Sigmoid colon (tissue), 4 donors: Measurements from ENCODE around the gene SREBF1.

Experiments
- EP300 ChIP-seq, 4 donors: sonication (generic); formaldehyde crosslinking; IDR thresholded peaks; one replicate each; pipeline ENCODE4 v1.6.1; 2017; ENCODE audit warnings: antibody characterized with exemption in 4 of 4
- POLR2A ChIP-seq, 2 donors: fragments of 450-650 bp; IDR thresholded peaks; one replicate each; pipeline ENCODE4 v1.6.1; 2016; ENCODE audit warnings: antibody characterized with exemption in 2 of 2, mild to moderate bottlenecking in 2 of 2, moderate library complexity in 2 of 2
- POLR2AphosphoS5 ChIP-seq, 4 donors: sonication (generic); formaldehyde crosslinking; IDR thresholded peaks; one replicate each; pipeline ENCODE4 v1.6.1; 2017; ENCODE audit warnings: antibody characterized with exemption in 4 of 4
- TF ChIP-seq, protein P1 (sequence below), 4 experiments: fragments of 450-650 bp in 3 of 4; fragments of 200-600 bp in 1 of 4; IDR thresholded peaks; one replicate each; pipeline ENCODE4 v1.5.1; 2016 to 2019; ENCODE audit warnings: antibody characterized with exemption in 4 of 4, mild to moderate bottlenecking in 3 of 4, moderate library complexity in 2 of 4

DNA sequence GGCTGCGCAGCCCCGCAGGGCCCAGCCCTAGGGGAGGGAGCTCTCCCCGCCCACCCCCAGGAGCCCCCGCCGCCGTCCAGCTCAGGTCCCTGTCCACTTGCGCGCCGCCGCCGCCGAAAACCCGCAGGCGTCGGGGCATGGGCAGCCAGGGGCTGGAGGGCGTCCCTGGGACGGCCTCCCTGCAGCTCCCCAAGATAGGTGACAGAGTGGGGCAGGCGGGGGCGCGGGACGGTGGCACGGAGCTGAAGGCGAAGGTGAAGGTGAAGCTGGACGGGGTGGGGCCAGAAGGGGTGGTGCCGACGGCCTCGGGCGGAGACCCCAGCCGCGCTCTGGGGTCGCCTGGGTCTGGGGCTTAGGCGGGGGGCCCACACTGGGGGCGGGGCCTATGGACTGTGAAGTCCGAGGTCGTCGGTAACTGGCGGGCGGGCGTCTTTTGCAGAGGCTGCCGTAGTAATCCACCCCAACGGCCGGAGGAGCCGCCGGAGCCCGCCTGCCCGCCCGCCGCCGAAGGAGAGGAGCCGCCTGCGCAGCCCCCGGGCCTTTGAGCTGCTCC is 27.2 kb downstream of the SREBF1 start:
- TF ChIP-seq, protein P1, sequence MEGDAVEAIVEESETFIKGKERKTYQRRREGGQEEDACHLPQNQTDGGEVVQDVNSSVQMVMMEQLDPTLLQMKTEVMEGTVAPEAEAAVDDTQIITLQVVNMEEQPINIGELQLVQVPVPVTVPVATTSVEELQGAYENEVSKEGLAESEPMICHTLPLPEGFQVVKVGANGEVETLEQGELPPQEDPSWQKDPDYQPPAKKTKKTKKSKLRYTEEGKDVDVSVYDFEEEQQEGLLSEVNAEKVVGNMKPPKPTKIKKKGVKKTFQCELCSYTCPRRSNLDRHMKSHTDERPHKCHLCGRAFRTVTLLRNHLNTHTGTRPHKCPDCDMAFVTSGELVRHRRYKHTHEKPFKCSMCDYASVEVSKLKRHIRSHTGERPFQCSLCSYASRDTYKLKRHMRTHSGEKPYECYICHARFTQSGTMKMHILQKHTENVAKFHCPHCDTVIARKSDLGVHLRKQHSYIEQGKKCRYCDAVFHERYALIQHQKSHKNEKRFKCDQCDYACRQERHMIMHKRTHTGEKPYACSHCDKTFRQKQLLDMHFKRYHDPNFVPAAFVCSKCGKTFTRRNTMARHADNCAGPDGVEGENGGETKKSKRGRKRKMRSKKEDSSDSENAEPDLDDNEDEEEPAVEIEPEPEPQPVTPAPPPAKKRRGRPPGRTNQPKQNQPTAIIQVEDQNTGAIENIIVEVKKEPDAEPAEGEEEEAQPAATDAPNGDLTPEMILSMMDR (IDR thresholded peaks at IDR 0.05): no peak
- no peak for TF ChIP-seq POLR2A (IDR thresholded peaks at IDR 0.05)
- no peak for TF ChIP-seq EP300 (IDR thresholded peaks at IDR 0.05)
- TF ChIP-seq POLR2AphosphoS5 (IDR thresholded peaks at IDR 0.05): no peak
